Trophoblast cell (in vitro differentiated cells and primary cell): ENCODE measurements around the gene MEOX1.

Source experiments
- DNase-seq, 2 donors: peaks; one replicate each; pipeline ENCODE4 v3.0.0-alpha.2; 2016
- H2AFZ ChIP-seq: 2 replicates; pipeline ENCODE4 v1.6.1; 2013; ENCODE audit warnings: low read length, moderate library complexity, mild to moderate bottlenecking; ENCODE audit not compliant: insufficient read depth, poor library complexity
- H2AK5ac ChIP-seq: 2 replicates; pipeline ENCODE4 v1.6.1; 2013; ENCODE audit warnings: mild to moderate bottlenecking, low read length
- H2BK120ac ChIP-seq: 2 replicates; pipeline ENCODE4 v1.6.1; 2013; ENCODE audit warnings: low read length, mild to moderate bottlenecking, moderate library complexity; ENCODE audit not compliant: insufficient read depth, poor library complexity
- H2BK12ac ChIP-seq: 2 replicates; pipeline ENCODE4 v1.6.1; 2013; ENCODE audit warnings: mild to moderate bottlenecking, low read length, moderate library complexity
- H2BK5ac ChIP-seq: 2 replicates; pipeline ENCODE4 v1.6.1; 2013; ENCODE audit warnings: low read length, low read depth, moderate library complexity, mild to moderate bottlenecking; ENCODE audit not compliant: poor library complexity
- H3K14ac ChIP-seq: 2 replicates; pipeline ENCODE4 v1.6.1; 2013; ENCODE audit warnings: mild to moderate bottlenecking, low read length
- H3K18ac ChIP-seq: 2 replicates; pipeline ENCODE4 v1.6.1; 2013; ENCODE audit warnings: mild to moderate bottlenecking, low read length
- H3K23ac ChIP-seq: 2 replicates; pipeline ENCODE4 v1.6.1; 2013; ENCODE audit warnings: low read length
- H3K27ac ChIP-seq: 2 replicates; pipeline ENCODE4 v1.5.1; 2013; ENCODE audit warnings: low read depth, mild to moderate bottlenecking, inconsistent platforms, low read length, moderate library complexity
- H3K27me3 ChIP-seq: 2 replicates; pipeline ENCODE4 v1.6.1; 2013; ENCODE audit warnings: inconsistent platforms, mild to moderate bottlenecking, low read length, moderate library complexity; ENCODE audit not compliant: insufficient read depth
- H3K36me3 ChIP-seq, 2 experiments: 1 replicate in 1 of 2; 2 replicates in 1 of 2; pipeline ENCODE4 v1.6.1; 2013; ENCODE audit warnings: low read length in 2 of 2, mild to moderate bottlenecking in 2 of 2, moderate library complexity in 1 of 2; ENCODE audit not compliant: insufficient read depth in 2 of 2, control insufficient read depth in 1 of 2
- H3K4ac ChIP-seq: 2 replicates; pipeline ENCODE4 v1.6.1; 2013; ENCODE audit warnings: low read depth, mild to moderate bottlenecking, low read length, moderate library complexity
- H3K4me1 ChIP-seq, 2 experiments: 1 replicate in 1 of 2; 2 replicates in 1 of 2; pipeline ENCODE4 v1.6.1; 2013; ENCODE audit warnings: low read length in 2 of 2, mild to moderate bottlenecking in 2 of 2, moderate library complexity in 1 of 2; ENCODE audit not compliant: insufficient read depth in 2 of 2, control insufficient read depth in 1 of 2
- H3K4me2 ChIP-seq: 2 replicates; pipeline ENCODE4 v1.6.1; 2013; ENCODE audit warnings: inconsistent platforms, mild to moderate bottlenecking, low read length, moderate library complexity
- H3K4me3 ChIP-seq: 2 replicates; pipeline ENCODE4 v1.5.1; 2013; ENCODE audit warnings: mild to moderate bottlenecking, low read depth, low read length, inconsistent platforms
- H3K79me1 ChIP-seq: one replicate; pipeline ENCODE4 v1.6.1; 2013; ENCODE audit warnings: low read length
- H3K79me2 ChIP-seq: 2 replicates; pipeline ENCODE4 v1.6.1; 2013; ENCODE audit warnings: low read length, mild to moderate bottlenecking; ENCODE audit not compliant: control insufficient read depth, insufficient read depth, poor library complexity
- H3K9ac ChIP-seq: 2 replicates; pipeline ENCODE4 v1.6.1; 2013; ENCODE audit warnings: mild to moderate bottlenecking, low read length
- H3K9me3 ChIP-seq: 2 replicates; pipeline ENCODE4 v1.6.1; 2013; ENCODE audit warnings: low read depth, mild to moderate bottlenecking, control low read depth, inconsistent platforms, low read length; ENCODE audit not compliant: insufficient read depth
- H4K12ac ChIP-seq: 2 replicates; pipeline ENCODE4 v1.6.1; 2013; ENCODE audit warnings: low read depth, mild to moderate bottlenecking, low read length, moderate library complexity
- H4K8ac ChIP-seq: 2 replicates; pipeline ENCODE4 v1.6.1; 2013; ENCODE audit warnings: low read depth, mild to moderate bottlenecking, low read length, moderate library complexity
- H4K91ac ChIP-seq: one replicate; pipeline ENCODE4 v1.6.1; 2013; ENCODE audit warnings: low read depth, mild to moderate bottlenecking, low read length, moderate library complexity
- WGBS: extraction: QIAGEN DNeasy Blood & Tissue Kit; methylation state at CpG from one replicate; pipeline ENCODE4 v1.1.7; 2013; ENCODE audit warnings: missing lambda C conversion rate; ENCODE audit not compliant: insufficient read length, insufficient coverage; ENCODE audit errors: extremely low coverage; 5-methylcytosine and 5-hydroxymethylcytosine counted together

MEOX1 gene

GRCh38 chr17:43618276-43618675 lies 43.4 kb downstream of the MEOX1 start:
- Histone ChIP-seq H3K27me3 (no peaks in the 10 kb centered on the region), H2BK12ac (peak overlapping the region; percentile 27), H3K36me3 (no peaks in the 10 kb centered on the region), H3K27ac (no peak overlapping the region), H3K4ac (no peak overlapping the region), H4K12ac (no peak overlapping the region), H2AK5ac (peak overlapping the region; percentile 40), H3K23ac (no peak overlapping the region), H3K9me3 (no peaks in the 10 kb centered on the region), H3K18ac (peak overlapping the region; percentile 25), H3K79me1 (peaks cover 2% of the 10 kb centered on the region), H3K14ac (no peak overlapping the region), H2BK5ac (no peak overlapping the region), H3K4me2 (no peak overlapping the region), H3K79me2 (no peaks in the 10 kb centered on the region), H4K91ac (no peak overlapping the region), H3K4me1 (peaks cover 0 to 2% of the 10 kb centered on the region in 2 experiments), H3K4me3 (no peak overlapping the region), H4K8ac (no peak overlapping the region), H2BK120ac (no peak overlapping the region), H2AFZ (no peak overlapping the region), H3K9ac (no peak overlapping the region)
- WGBS: no CpG with 5 or more reads among the region's 8 CpGs
- no peak for DNase-seq

DNA sequence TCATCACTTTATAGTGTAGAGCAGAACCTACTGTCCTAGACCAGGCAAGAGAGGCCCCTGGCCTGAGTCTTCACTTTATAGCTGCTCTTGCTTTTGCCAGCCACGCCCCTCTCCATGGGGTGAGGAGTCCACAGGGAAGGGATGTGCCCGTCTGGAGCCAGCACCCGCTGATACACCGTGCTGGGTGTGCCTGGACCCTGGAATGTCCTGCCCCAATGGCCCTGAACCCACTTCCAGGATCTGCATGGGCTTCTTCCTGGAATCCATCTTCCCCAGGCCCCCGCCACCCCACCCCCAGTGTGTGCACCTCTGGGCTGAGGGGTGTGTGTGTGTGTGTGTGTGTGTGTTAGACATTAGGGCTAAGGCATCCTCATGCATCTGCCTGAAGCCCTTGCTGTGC lies 44.9 kb downstream of the MEOX1 start:
- Histone ChIP-seq H3K79me1 (peaks cover 2% of the 10 kb centered on the region), H2BK120ac (no peak overlapping the region), H3K9me3 (no peaks in the 10 kb centered on the region), H3K23ac (no peak overlapping the region), H3K27me3 (no peaks in the 10 kb centered on the region), H2BK12ac (no peak overlapping the region), H3K18ac (no peak overlapping the region), H3K4me2 (no peak overlapping the region), H4K8ac (no peak overlapping the region), H2AFZ (no peak overlapping the region), H3K9ac (no peak overlapping the region), H2BK5ac (no peak overlapping the region), H3K4me3 (no peak overlapping the region), H4K91ac (no peak overlapping the region), H3K4ac (no peak overlapping the region), H2AK5ac (no peak overlapping the region), H3K36me3 (no peaks in the 10 kb centered on the region), H3K14ac (no peak overlapping the region), H3K79me2 (no peaks in the 10 kb centered on the region), H4K12ac (no peak overlapping the region), H3K4me1 (peaks cover 0 to 5% of the 10 kb centered on the region in 2 experiments), H3K27ac (no peak overlapping the region)
- no peak for DNase-seq
- no CpG with 5 or more reads among the region's 5 CpGs for WGBS

DNA sequence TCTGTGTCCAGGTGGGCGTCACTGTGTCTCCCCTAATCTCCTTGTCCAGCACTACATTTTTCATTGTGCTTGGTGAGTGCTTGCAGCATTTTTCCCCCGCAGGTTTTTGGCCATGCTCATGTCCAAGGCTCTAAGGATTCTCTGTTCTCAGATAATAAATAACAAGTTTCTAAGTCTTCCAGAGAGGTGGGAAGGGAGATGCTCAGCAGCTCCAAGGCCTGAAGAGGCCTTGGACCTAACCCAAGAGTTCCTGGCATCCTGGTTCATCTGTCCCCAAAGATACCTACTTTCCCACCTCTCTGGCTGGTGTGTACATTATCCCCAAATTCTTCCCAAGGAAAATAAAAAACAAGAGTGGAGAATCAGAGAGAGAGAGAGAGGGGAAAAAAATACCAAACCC lies 45.3 kb downstream of the MEOX1 start:
- H3K36me3 ChIP-seq: no peaks in the 10 kb centered on the region
- H3K27ac ChIP-seq: no peak overlapping the region
- H2BK12ac ChIP-seq: peak overlapping the region; percentile 7
- no peak overlapping the region for H3K4me2 ChIP-seq
- no peaks in the 10 kb centered on the region for H3K27me3 ChIP-seq
- no peak overlapping the region for H3K23ac ChIP-seq
- no peak overlapping the region for H2AFZ ChIP-seq
- no peak overlapping the region for H2AK5ac ChIP-seq
- no peak overlapping the region for H3K9ac ChIP-seq
- H2BK5ac ChIP-seq: no peak overlapping the region
- H2BK120ac ChIP-seq: no peak overlapping the region
- no peak for DNase-seq
- peaks cover 1% of the 10 kb centered on the region for H3K9me3 ChIP-seq
- no CpG with 5 or more reads among the region's 2 CpGs for WGBS
- H3K79me1 ChIP-seq: peaks cover 2% of the 10 kb centered on the region
- no peak overlapping the region for H4K8ac ChIP-seq
- H4K12ac ChIP-seq: no peak overlapping the region
- H3K14ac ChIP-seq: no peak overlapping the region
- H3K4me1 ChIP-seq: peaks cover 2 to 7% of the 10 kb centered on the region in 2 experiments
- no peak overlapping the region for H3K4ac ChIP-seq
- H4K91ac ChIP-seq: no peak overlapping the region
- H3K18ac ChIP-seq: no peak overlapping the region
- H3K79me2 ChIP-seq: no peaks in the 10 kb centered on the region
- H3K4me3 ChIP-seq: no peak overlapping the region

- Histone ChIP-seq H2BK120ac (no peak overlapping the region), H3K9me3 (peaks cover 5% of the 10 kb centered on the region), H2AK5ac (no peak overlapping the region), H3K79me2 (no peaks in the 10 kb centered on the region), H3K23ac (no peak overlapping the region), H3K9ac (no peak overlapping the region), H2BK12ac (peak overlapping the region; percentile 7), H3K79me1 (peaks cover 2% of the 10 kb centered on the region), H3K14ac (no peak overlapping the region), H2AFZ (no peak overlapping the region), H3K36me3 (no peaks in the 10 kb centered on the region), H3K4ac (no peak overlapping the region), H3K27me3 (no peaks in the 10 kb centered on the region), H2BK5ac (no peak overlapping the region), H3K27ac (no peak overlapping the region), H3K18ac (no peak overlapping the region), H3K4me3 (no peak overlapping the region), H4K91ac (no peak overlapping the region), H3K4me2 (no peak overlapping the region), H3K4me1 (peaks cover 2 to 7% of the 10 kb centered on the region in 2 experiments), H4K12ac (no peak overlapping the region), H4K8ac (no peak overlapping the region)
- no CpG with 5 or more reads among the region's 1 CpG for WGBS
- DNase-seq: no peak
These were observed 45.7 kb downstream of the MEOX1 start for GRCh38 chr17:43616029-43616351.
